Fibroblast of skin of right biceps (primary cell): ENCODE measurements around the gene RPS6KL1.

Experiments used
- DNase-seq: peaks from one replicate; pipeline ENCODE4 v3.0.0-alpha.2; 2013

Gene RPS6KL1

DNA sequence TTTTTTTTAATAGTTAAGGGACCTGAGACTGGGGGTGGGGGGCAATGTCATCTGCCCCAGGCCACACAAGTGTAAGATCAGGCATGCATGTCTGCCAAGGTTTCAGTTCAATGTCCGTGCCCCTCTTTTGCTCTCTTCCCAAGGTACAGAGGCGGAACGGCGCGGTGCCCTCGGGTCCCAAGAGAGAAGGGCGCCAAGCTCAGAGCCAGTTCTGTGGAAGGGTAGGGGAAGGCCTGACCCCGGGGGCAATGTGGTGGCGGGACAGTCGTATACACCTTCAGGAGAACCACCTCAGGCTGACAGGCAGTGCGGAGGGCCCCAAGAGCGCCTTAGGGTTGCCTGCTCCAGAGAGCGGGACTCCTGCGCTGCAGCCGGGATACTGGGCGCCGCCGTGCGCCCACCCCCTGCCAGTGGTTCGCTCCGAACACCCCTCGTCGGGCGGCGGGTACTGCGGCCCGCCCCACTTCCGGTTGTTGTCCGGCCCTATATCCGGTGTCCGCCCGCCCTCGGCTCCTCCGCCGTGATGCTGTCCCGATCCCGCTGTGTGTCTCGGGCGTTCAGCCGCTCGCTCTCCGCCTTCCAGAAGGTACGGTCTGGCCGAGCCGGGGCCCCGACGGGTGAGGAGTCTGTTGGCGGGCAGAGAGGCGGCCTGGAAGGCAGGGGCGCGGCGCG, 41.5 kb downstream of the RPS6KL1 start, which contains the start of gene DLST:
DLST (plus strand) TSS at position 486 of the 672 bp plus-strand sequence; CDS start at position 524, 38 bp downstream.
- peak; percentile 89 for DNase-seq

GRCh38 chr14:74879427-74880182, 43.5 kb downstream of the RPS6KL1 start:
- DNase-seq = no peak

- DNase-seq = peak; percentile 58
Observed at GRCh38 chr14:74875941-74876913, 46.8 kb downstream of the RPS6KL1 start, which contains the start of gene PROX2. PROX2 (minus strand) TSS chr14:74876145; CDS start chr14:74863834, 12,311 bp downstream.

GRCh38 chr14:74875204-74875603, 47.9 kb downstream of the RPS6KL1 start:
- no peak for DNase-seq

DNA sequence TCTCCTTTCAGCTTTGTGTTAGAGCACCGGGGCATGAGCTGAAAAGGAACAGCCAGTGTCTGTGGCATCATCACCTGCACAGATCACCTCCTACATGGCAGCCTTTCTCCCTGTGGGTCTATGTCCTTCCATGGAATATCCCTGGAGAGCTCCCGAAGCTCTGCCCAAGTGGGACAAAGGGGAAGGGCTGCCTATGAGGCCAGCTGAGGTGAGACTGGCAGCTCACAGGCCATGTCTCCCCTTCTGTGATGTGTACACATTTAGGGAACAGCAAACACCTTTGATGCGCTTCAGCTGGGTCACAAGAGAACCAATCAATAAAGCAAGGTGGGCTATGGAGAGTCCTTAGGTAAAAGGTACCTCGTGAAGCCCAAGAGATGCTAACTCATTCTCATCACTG, 51.2 kb downstream of the RPS6KL1 start:
- no peak for DNase-seq

GRCh38 chr14:74868739-74869138, 54.3 kb downstream of the RPS6KL1 start:
- DNase-seq = no peak

- no peak for DNase-seq
Observed at GRCh38 chr14:74867673-74868072, 55.4 kb downstream of the RPS6KL1 start.

GRCh38 chr14:74866708-74867389, 56.2 kb downstream of the RPS6KL1 start:
- DNase-seq = no peak

GRCh38 chr14:74865156-74865555, 57.9 kb downstream of the RPS6KL1 start:
- DNase-seq = no peak

DNA sequence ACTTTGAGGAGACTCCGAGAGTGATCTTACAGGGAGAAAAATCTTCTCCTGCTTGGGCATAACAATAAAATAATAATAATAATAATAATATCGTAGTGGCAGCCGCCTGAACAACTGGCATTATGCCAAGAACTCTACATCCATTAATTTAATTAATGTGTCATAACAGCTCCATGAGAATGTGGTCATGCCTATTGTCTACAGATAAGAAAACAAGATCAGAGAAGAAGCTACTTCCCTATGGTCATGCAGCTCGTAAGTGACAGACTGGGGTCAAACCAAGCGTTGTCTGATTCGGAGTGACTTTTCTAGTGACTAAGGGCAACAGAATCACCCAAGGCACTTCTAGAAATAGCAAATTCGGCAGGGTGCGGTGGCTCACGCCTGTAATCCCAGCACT, 58.9 kb downstream of the RPS6KL1 start:
- no peak for DNase-seq

DNA sequence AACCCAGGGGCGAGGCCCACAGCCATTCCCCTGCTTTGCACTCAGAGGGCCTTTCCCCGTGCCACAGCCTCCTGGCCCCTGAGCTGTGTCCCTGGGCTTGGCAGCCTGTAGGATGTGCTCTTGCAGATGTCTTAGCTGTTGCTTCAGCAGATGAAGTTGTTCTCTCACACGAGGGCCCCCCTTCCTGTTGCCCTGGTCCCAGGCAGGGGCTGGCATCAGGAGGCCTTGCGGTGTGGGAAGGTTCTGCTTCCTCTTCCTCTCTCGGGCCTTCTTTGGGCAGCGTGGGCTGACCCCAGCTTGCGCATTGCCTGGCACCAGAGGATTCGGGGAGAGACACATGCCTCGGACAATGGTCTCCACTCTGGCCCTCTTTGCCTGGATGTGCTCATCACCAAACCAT, 59.8 kb downstream of the RPS6KL1 start:
- no peak for DNase-seq

GRCh38 chr14:74861734-74862090, 61.3 kb downstream of the RPS6KL1 start:
- DNase-seq = no peak

GRCh38 chr14:74860899-74861733, 61.9 kb downstream of the RPS6KL1 start:
- DNase-seq = peak; percentile 83

- DNase-seq = peak; percentile 46
Observed at GRCh38 chr14:74859757-74860552, 63.1 kb downstream of the RPS6KL1 start.

- no peak for DNase-seq
Observed at GRCh38 chr14:74858022-74858421, 65.0 kb downstream of the RPS6KL1 start.

DNA sequence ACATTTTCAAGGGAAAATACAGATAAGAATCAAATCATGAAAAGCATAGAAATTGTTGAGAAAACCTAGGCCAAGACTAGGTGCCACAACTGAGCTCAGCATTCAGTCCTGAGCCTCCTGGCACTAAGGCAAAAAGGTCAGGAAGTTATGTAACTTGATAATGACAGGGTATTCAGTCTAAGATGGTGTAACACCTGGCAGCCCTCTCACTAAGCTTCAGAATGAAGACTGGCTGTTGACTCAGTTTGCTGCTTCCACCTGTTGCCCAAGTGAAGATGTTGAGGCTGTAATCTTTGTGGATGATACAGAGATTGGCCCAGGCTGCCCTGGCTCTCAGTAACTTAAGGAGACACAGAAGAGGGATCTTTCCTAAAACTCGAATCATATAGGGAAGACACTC, 66.7 kb downstream of the RPS6KL1 start:
- DNase-seq = no peak

DNA sequence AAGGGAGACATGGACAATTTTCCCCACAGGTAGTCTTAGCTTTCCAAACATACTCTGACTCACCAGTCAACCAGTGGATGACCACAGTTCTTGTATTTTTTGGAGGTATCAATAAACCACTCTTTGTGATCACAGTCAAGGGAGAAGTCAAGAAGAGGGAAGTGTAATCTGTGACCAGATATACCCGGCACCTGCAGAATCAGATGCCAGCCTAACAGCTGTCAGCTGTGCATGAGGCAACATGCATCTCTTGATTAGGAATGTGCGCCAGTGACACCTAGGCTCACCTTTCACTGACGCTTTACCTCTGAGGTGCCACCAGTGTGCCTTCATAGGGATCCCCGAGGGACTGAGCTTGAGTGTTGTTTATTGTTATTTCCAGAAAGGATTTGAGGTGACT, 67.1 kb downstream of the RPS6KL1 start:
- no peak for DNase-seq

DNA sequence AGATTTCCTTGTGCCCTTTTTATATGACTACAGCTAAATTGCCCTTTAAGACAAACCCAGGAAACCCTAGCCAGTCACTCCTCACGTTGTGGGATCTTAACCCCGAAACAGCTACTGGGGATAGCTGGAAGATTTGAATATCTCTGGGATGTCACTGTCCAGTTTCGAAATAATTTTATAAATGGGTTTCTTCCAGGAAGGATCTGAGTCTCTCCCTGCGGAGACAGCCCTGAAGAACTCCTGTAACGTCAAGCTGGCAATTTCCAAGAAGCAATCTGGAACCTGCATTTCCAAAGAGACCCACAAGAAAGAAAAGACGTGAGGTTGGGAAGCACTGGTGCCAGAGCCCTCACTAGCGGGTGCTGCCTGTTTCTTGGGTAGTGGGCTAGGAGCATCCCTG, 68.0 kb downstream of the RPS6KL1 start:
- no peak for DNase-seq
